ENCODE data around the gene ZNF526.

The ZNF526 gene

DNA sequence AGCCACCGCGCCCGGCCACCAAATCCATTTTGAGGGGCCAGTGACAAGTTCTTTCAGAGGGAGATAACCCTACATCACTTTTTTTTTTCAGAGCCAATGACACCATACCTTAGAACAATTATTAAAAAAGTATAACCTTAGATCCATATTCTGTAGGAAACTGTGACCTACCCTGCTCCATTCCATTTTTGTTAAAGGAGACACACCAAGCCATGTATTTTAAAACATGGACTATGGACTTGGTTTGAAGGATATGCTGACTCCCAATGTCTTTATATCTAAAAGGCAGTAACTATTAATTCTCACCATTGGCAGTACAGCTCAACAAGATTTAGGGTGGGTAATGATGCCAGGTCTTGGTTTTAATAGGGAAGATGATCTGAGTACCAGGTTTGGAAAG is 21.2 kb downstream of the ZNF526 start:
- H3K36me3 ChIP-seq (ENCODE audit: control insufficient read depth in 1 of 2, insufficient read depth in 2 of 2, low read depth in 1 of 2, low read length in 2 of 2): peaks cover 26 to 27% of the 10 kb centered on the region in 2 experiments
- H2BK15ac ChIP-seq (ENCODE audit: low read depth, poor library complexity, severe bottlenecking): no peak overlapping the region
- peaks cover 19% of the 10 kb centered on the region for H3K4me1 ChIP-seq (ENCODE audit: control insufficient read depth, insufficient read depth, low read depth, low read length)
- H2AK5ac ChIP-seq (ENCODE audit: low read length, severe bottlenecking): no peak overlapping the region
- no peak overlapping the region for H3K14ac ChIP-seq (ENCODE audit: low read length in 2 of 2)
- no peak overlapping the region for H4K8ac ChIP-seq (ENCODE audit: low read length)
- no peak overlapping the region for H3K23ac ChIP-seq (ENCODE audit: low read length in 2 of 2)
- no peak overlapping the region for H3K27ac ChIP-seq (ENCODE audit: low read length, poor library complexity, severe bottlenecking)
- H2BK120ac ChIP-seq (ENCODE audit: low read depth, low read length): no peak overlapping the region
- no peak overlapping the region for H3K4ac ChIP-seq (ENCODE audit: low read depth in 1 of 2, low read length in 2 of 2)
- no peaks in the 10 kb centered on the region for H3K9me3 ChIP-seq (ENCODE audit: control insufficient read depth, low read length)
- H3K4me2 ChIP-seq (ENCODE audit: low read length, poor library complexity, severe bottlenecking): peak overlapping the region; percentile 84
- no peaks in the 10 kb centered on the region for H3K27me3 ChIP-seq (ENCODE audit: control insufficient read depth in 1 of 2, insufficient read depth in 1 of 2, low read length in 2 of 2)
- no peak overlapping the region for H2BK5ac ChIP-seq (ENCODE audit: low read depth, low read length, poor library complexity, severe bottlenecking)
- H2BK12ac ChIP-seq (ENCODE audit: low read length in 2 of 2): no peak overlapping the region
- no peak overlapping the region for H3K18ac ChIP-seq (ENCODE audit: low read depth in 1 of 2, low read length in 2 of 2)
- 90% methylated on average over 3 of the region's 3 CpGs for WGBS
- no peak for DNase-seq
- H3K4me3 ChIP-seq (ENCODE audit: insufficient read depth in 1 of 2, low read depth in 1 of 2, low read length in 2 of 2): peak overlapping the region in 1 of 2 experiments; percentile 94
- peak overlapping the region; percentile 99 for H3K9ac ChIP-seq (ENCODE audit: low read length)
- no peak overlapping the region for H4K91ac ChIP-seq (ENCODE audit: low read length)
- H3K79me1 ChIP-seq (replicated peaks; ENCODE audit: low read length, poor library complexity, severe bottlenecking): peaks cover 26% of the 10 kb centered on the region
- H2AFZ ChIP-seq (ENCODE audit: low read depth, low read length): no peak overlapping the region

DNA sequence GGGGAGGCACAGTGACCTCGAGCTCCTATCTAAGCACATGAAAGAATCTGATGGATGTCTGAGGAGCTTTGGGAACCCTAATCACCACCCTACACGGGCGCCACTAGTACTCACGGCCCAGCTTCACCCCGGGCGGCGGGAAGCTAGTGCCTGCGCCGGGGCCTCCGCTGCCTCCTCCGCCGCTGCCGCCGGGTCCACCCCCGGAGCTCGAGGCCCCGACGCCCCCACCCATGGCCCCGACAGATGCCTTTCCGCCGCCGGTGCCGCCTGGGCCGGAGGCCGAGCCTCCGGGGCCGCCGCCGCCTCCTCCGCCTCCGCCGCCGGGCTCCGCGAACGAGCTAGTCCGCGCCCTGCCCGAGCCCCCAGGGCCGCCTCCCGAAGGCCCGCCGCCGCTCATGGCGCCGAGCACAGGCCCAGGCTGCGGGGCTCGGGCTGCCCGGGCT is 22.0 kb downstream of the ZNF526 start:
- Histone ChIP-seq H3K79me1 (replicated peaks; ENCODE audit: low read length, poor library complexity, severe bottlenecking) (peaks cover 22% of the 10 kb centered on the region), H2BK5ac (ENCODE audit: low read depth, low read length, poor library complexity, severe bottlenecking) (peak overlapping the region; percentile 79), H2AFZ (ENCODE audit: low read depth, low read length) (peak overlapping the region; percentile 44), H3K14ac (ENCODE audit: low read length in 2 of 2) (peak overlapping the region; percentile 66 to 80), H3K4me3 (ENCODE audit: insufficient read depth in 1 of 2, low read depth in 1 of 2, low read length in 2 of 2) (peak overlapping the region; percentile 85 to 94), H3K27ac (ENCODE audit: low read length, poor library complexity, severe bottlenecking) (peak overlapping the region; percentile 39), H3K23ac (ENCODE audit: low read length in 2 of 2) (peak overlapping the region in 1 of 2 experiments; percentile 81), H2AK5ac (ENCODE audit: low read length, severe bottlenecking) (no peak overlapping the region), H3K4ac (ENCODE audit: low read depth in 1 of 2, low read length in 2 of 2) (peak overlapping the region; percentile 60 to 83), H2BK15ac (ENCODE audit: low read depth, poor library complexity, severe bottlenecking) (no peak overlapping the region), H4K8ac (ENCODE audit: low read length) (peak overlapping the region; percentile 93), H3K18ac (ENCODE audit: low read depth in 1 of 2, low read length in 2 of 2) (peak overlapping the region; percentile 76 to 84), H3K36me3 (ENCODE audit: control insufficient read depth in 1 of 2, insufficient read depth in 2 of 2, low read depth in 1 of 2, low read length in 2 of 2) (peaks cover 18 to 27% of the 10 kb centered on the region in 2 experiments), H3K9ac (ENCODE audit: low read length) (peak overlapping the region; percentile 99), H3K4me1 (ENCODE audit: control insufficient read depth, insufficient read depth, low read depth, low read length) (peaks cover 26% of the 10 kb centered on the region), H2BK12ac (ENCODE audit: low read length in 2 of 2) (no peak overlapping the region), H3K4me2 (ENCODE audit: low read length, poor library complexity, severe bottlenecking) (peak overlapping the region; percentile 84), H3K27me3 (ENCODE audit: control insufficient read depth in 1 of 2, insufficient read depth in 1 of 2, low read length in 2 of 2) (no peaks in the 10 kb centered on the region), H3K9me3 (ENCODE audit: control insufficient read depth, low read length) (no peaks in the 10 kb centered on the region), H4K91ac (ENCODE audit: low read length) (peak overlapping the region; percentile 85), H2BK120ac (ENCODE audit: low read depth, low read length) (peak overlapping the region; percentile 77)
- WGBS: 1% methylated on average over 35 of the region's 49 CpGs
- peak; percentile 12 for DNase-seq

DNA sequence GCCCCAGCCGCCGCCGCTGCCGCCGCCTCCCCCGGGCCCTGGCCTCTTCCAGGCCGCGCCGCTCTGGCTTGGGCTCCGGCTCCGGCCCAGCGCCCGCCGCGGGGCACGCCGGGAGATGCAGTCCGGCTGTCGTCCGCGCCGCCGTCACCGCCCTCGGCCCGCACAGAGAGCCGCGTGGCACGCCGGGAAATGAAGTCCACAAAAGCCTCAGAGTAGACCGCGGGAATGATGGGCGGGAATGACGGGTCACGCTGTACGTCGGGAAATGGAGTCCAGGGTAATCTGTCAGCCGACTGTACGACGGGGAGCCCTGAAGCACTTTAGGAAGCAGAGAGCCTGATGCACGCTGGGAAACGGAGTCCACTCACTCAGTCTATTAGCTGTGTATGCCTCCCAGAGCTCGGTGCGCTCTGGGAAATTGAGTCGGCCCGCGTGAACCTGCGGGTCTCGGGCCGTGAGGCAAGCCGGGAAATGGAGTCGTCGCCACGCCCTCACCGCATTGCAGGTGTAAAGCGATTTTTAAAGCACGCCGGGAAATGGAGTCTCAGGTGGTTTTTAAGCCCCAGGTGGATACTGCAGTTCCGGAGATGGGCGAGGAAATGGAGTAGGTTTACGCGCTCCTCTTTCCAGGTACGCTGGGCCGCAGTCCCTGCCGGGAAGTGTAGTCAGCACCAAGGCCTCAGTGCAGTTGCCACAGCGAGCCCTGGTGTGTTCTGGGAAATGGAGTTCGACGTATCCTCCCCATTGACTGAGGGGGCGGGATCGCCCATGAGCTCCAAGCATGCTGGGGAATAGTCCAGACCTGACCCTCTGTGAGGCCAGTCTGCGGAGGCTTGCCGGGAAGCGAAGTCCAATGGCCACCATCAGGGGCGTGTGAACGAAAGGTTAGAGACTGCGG is 22.6 kb downstream of the ZNF526 start, which contains the start of gene GSK3A:
Gene GSK3A (minus strand): TSS at position 91 of the 898 bp plus-strand sequence. CDS start 137 bp downstream, outside the sequence.
- Histone ChIP-seq H3K36me3 (ENCODE audit: control insufficient read depth in 1 of 2, insufficient read depth in 2 of 2, low read depth in 1 of 2, low read length in 2 of 2) (peaks cover 18 to 33% of the 10 kb centered on the region in 2 experiments), H3K4me3 (ENCODE audit: insufficient read depth in 1 of 2, low read depth in 1 of 2, low read length in 2 of 2) (peak within 1 kb of the TSS; percentile 85 to 94), H2AK5ac (ENCODE audit: low read length, severe bottlenecking) (peak within 1 kb of the TSS; percentile 29), H4K8ac (ENCODE audit: low read length) (peak within 1 kb of the TSS; percentile 93), H3K27ac (ENCODE audit: low read length, poor library complexity, severe bottlenecking) (peak within 1 kb of the TSS; percentile 67), H3K4ac (ENCODE audit: low read depth in 1 of 2, low read length in 2 of 2) (peak within 1 kb of the TSS; percentile 60 to 84), H3K79me1 (replicated peaks; ENCODE audit: low read length, poor library complexity, severe bottlenecking) (peaks cover 25% of the 10 kb centered on the region), H3K23ac (ENCODE audit: low read length in 2 of 2) (peak within 1 kb of the TSS in 1 of 2 experiments; percentile 81), H2BK12ac (ENCODE audit: low read length in 2 of 2) (no peak within 1 kb of the TSS), H4K91ac (ENCODE audit: low read length) (peak within 1 kb of the TSS; percentile 85), H2BK120ac (ENCODE audit: low read depth, low read length) (peak within 1 kb of the TSS; percentile 77), H3K14ac (ENCODE audit: low read length in 2 of 2) (peak within 1 kb of the TSS; percentile 66 to 80), H3K4me1 (ENCODE audit: control insufficient read depth, insufficient read depth, low read depth, low read length) (peaks cover 28% of the 10 kb centered on the region), H3K9me3 (ENCODE audit: control insufficient read depth, low read length) (no peaks in the 10 kb centered on the region), H2BK15ac (ENCODE audit: low read depth, poor library complexity, severe bottlenecking) (no peak within 1 kb of the TSS), H2BK5ac (ENCODE audit: low read depth, low read length, poor library complexity, severe bottlenecking) (peak within 1 kb of the TSS; percentile 79), H3K18ac (ENCODE audit: low read depth in 1 of 2, low read length in 2 of 2) (peak within 1 kb of the TSS; percentile 82 to 84), H3K4me2 (ENCODE audit: low read length, poor library complexity, severe bottlenecking) (peak within 1 kb of the TSS; percentile 84), H2AFZ (ENCODE audit: low read depth, low read length) (peak within 1 kb of the TSS; percentile 51), H3K9ac (ENCODE audit: low read length) (peak within 1 kb of the TSS; percentile 99), H3K27me3 (ENCODE audit: control insufficient read depth in 1 of 2, insufficient read depth in 1 of 2, low read length in 2 of 2) (no peaks in the 10 kb centered on the region)
- WGBS: under 1% methylated on average over 76 of the region's 76 CpGs
- peak; percentile 100 for DNase-seq
